Left ventricle myocardium inferior (tissue), 1 donor: ENCODE results near the gene C3orf20. TPM values are rescaled to one million over a fixed set of nuclear protein-coding genes. Genes with fewer than 3 reads are reported as not detected.
A peak's percentile ranks its signal among the peaks of the same experiment; 100 is the strongest.

ENCODE experiments used
- DNase-seq: peaks from one replicate; pipeline ENCODE4 v3.0.0-alpha.2; 2020
- H3K27ac ChIP-seq: fragments of 200-600 bp; replicated peaks from 2 replicates; pipeline ENCODE4 v1.8.0; 2021
- H3K27me3 ChIP-seq: fragments of 200-600 bp; 2 replicates; pipeline ENCODE4 v1.8.0; 2021; ENCODE audit warnings: low read depth
- H3K36me3 ChIP-seq: fragments of 200-600 bp; 2 replicates; pipeline ENCODE4 v1.8.0; 2021
- H3K4me1 ChIP-seq: fragments of 200-600 bp; 2 replicates; pipeline ENCODE4 v1.8.0; 2021
- H3K4me3 ChIP-seq: fragments of 200-600 bp; 2 replicates; pipeline ENCODE4 v1.8.0; 2021; ENCODE audit warnings: mild to moderate bottlenecking, moderate library complexity
- H3K9me3 ChIP-seq: fragments of 200-600 bp; replicated peaks from 2 replicates; pipeline ENCODE4 v1.8.0; 2021
- CTCF ChIP-seq: fragments of 200-600 bp; IDR thresholded peaks from 2 replicates; pipeline ENCODE4 v1.8.0; 2021; ENCODE audit warnings: antibody characterized with exemption, mild to moderate bottlenecking, borderline replicate concordance
- intact Hi-C: fragments of 100-400 bp; cut with micrococcal nuclease; formaldehyde crosslinking; loops from one replicate; pipeline ENCODE4 v1.11.0; 2022
- total RNA-seq: library from RNA; stranded (reverse); fragmentation: NEBNext Ultra II Directional; extraction: Animal tissue kit (Norgen Biotek cat#: 25700); gene quantifications from one replicate; pipeline ENCODE4 v1.2.1, GENCODE V29; 2021
- donor health status: DM: no; HTN: yes; CAD: no; lungs with severe emphysema.

C3orf20 gene
- total RNA-seq, 1 donor from 2014 or later: not detected

DNA sequence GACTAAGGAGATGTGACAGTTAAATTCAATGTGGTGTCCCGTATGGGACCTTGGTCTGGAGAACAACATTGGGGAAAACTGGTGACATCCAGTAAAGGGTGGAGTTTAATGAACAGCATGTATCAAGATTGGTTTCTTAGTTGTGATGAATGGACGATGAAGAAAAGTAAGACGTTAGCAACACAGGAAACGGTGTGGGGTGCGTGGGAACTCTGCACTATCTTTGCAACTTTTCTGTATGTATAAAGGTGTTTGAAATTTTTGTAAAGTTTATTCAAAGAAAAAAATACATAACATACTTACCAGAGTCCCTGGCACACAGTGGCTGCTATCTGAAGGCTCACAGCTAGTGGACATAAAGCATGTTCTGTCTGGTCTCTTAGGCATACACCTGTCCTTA, 29.5 kb upstream of the C3orf20 start:
- Histone ChIP-seq H3K27ac (no peak overlapping the region), H3K36me3 (no peaks in the 10 kb centered on the region), H3K27me3 (peaks cover 30% of the 10 kb centered on the region), H3K9me3 (no peaks in the 10 kb centered on the region), H3K4me1 (peaks cover 28% of the 10 kb centered on the region), H3K4me3 (no peak overlapping the region)
- intact Hi-C loops: no loop called here
- DNase-seq: no peak
- no peak for TF ChIP-seq CTCF

DNA sequence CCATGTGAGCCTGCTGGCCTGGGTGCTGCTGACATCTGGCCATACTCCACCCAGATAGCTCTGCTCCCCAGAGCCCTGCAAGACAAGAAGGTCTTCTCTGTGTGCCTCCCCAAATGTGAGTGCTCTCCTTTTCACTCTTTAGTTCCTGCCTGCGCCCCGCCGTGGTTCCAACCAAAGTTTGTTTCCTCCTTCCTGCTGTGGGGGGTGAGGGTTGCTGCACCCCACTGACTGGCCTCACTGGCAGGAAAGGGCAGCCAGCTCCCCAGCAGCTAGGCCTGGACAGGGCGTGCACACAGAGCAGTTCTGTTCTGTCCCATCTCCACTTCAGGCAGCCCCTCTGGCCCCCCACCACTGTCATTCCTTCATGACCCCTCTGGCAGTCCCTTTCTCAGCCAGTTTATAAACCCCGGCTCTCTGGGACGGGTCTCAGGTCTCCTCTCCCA, 28.8 kb upstream of the C3orf20 start:
- intact Hi-C loops: no loop called here
- peaks cover 23% of the 10 kb centered on the region for H3K27me3 ChIP-seq
- TF ChIP-seq CTCF: no peak

DNA sequence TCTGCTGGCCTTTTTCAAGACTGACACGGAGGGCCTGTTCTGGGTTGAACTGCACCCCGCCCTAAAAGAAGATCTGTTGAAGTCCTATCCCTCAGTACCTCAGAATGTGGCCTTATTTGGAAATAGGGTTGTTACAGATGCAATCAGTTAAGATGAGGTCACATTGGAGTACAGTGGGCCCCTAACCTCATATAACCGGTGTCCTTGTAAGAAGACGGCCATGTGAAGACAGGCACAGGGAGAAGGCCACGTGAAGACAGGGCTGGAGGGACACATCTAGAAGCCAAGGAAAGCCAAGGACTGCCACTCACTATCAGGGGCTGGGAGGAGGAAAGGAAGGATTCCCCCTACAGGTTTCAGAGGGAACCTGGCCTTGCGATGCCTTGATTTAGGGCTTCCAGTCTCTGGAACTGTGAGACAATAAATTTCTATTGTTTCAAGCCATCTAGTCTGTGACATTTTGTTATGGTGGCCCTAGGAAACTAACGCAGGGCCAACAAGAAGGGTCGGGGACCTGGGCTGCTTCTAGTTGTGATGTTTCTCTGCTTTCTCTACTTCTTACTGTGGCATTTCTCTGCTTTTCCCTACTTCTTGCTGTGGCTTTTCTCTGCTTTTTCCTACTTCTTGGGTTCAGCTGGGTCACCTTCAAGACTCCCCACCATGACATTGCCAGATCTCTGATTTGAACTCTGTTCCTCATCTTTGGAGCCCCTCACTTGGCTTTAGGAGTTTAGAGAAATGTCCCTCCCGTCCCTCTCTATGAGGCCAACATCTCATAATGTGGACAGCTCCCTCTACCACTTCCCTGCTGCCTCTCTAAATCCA, 28.1 kb upstream of the C3orf20 start:
- Histone ChIP-seq H3K27ac (no peak overlapping the region), H3K4me3 (no peak overlapping the region), H3K27me3 (peaks cover 17% of the 10 kb centered on the region), H3K9me3 (no peaks in the 10 kb centered on the region), H3K36me3 (no peaks in the 10 kb centered on the region), H3K4me1 (peaks cover 37% of the 10 kb centered on the region)
- intact Hi-C loops: no loop called here
- no peak for DNase-seq
- TF ChIP-seq CTCF: no peak

More for the DNA sequence above, 28.8 kb upstream of the C3orf20 start:
- DNase-seq: no peak
- H3K27ac ChIP-seq: no peak overlapping the region
- peaks cover 35% of the 10 kb centered on the region for H3K4me1 ChIP-seq
- no peaks in the 10 kb centered on the region for H3K36me3 ChIP-seq
- H3K4me3 ChIP-seq: no peak overlapping the region
- no peaks in the 10 kb centered on the region for H3K9me3 ChIP-seq

DNA sequence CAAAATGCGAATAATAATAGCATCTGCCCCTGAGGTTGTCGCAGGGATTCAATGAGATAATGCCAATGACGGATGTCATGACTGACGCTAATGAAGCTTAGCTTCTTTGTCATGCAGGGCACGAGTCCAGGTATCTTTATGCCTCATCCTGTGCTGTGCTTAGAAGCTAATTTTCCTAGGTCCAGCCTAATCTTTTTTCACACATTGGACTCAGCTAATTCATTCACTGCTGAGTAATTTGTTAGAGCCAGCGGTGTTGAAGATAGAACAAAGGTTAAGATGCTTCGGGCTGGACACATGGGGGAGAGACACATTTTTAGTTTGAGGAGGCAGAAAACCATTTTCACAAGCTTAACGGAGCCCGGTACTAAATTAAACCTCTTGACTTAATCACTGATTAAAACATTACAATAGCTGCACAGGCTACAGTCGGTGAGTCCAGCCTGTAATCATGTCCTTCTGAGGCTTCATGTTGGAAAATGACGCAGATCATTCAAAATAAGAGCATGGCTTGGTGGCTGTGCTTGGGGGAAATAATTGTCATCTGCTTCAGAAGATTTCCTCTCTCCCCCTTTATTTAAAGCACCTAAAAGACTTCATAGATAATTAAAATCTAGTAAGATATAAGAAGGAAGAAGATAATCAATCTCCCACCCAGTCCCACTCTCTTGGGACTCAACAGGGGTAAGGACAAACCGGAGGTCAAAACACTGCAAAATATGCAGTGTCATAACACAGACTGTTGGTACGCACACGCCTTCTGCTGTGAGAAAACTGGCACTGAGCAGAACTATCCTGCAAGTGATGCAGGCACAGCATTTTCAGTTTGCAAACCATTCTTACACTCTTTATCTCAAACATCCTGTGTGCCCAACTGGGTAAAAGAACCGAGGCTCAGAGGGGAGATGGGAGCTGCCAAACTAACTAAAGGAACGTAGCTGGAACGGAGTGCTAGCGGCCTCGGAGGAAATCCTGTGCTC, 26.7 kb upstream of the C3orf20 start:
- Histone ChIP-seq H3K4me3 (peak overlapping the region; percentile 19), H3K4me1 (peaks cover 52% of the 10 kb centered on the region), H3K9me3 (no peaks in the 10 kb centered on the region), H3K27ac (peak overlapping the region; percentile 78), H3K27me3 (peaks cover 2% of the 10 kb centered on the region), H3K36me3 (no peaks in the 10 kb centered on the region)
- DNase-seq: no peak
- intact Hi-C loops: no loop called here
- TF ChIP-seq CTCF: no peak

DNA sequence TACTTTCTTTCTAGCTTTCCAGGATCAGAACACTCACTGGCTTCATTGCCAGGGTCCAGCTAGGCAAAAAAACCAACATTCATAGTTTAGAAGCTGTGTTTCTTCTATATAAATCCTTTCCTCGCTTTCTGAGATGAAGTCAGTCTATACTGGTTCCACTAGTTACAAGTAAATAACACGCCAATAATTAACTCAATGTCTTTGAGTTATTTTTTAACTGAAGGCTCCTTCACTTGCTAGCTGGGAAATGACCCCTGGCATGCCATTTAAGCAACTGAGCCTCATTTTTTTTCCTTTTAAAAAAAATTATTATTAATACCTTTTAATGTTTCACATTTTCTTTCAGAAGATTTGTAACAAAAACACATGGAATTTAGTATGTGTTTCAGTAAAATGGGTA, 25.5 kb upstream of the C3orf20 start:
- H3K27me3 ChIP-seq: no peaks in the 10 kb centered on the region
- H3K27ac ChIP-seq: peak overlapping the region; percentile 78
- peaks cover 64% of the 10 kb centered on the region for H3K4me1 ChIP-seq
- no peak for DNase-seq
- H3K9me3 ChIP-seq: no peaks in the 10 kb centered on the region
- peaks cover 2% of the 10 kb centered on the region for H3K36me3 ChIP-seq
- no peak for TF ChIP-seq CTCF
- H3K4me3 ChIP-seq: no peak overlapping the region
- intact Hi-C loops: no loop called here
